WTC11 (cell line): ENCODE measurements around the gene CBY3. TPM values are rescaled to one million over a fixed set of nuclear protein-coding genes. Genes with fewer than 3 reads are reported as not detected.

Experiments
- AFF4 ChIP-seq: sonication (generic); formaldehyde crosslinking; IDR thresholded peaks from 2 replicates; pipeline ENCODE4 v1.8.1; 2023; ENCODE audit warnings: mild to moderate bottlenecking, missing genetic modification reagents, borderline replicate concordance
- ARID4B ChIP-seq: sonication (generic); formaldehyde crosslinking; IDR thresholded peaks from 2 replicates; pipeline ENCODE4 v1.8.0; 2023; ENCODE audit warnings: missing genetic modification reagents, mild to moderate bottlenecking, borderline replicate concordance
- ATF1 ChIP-seq: sonication (generic); formaldehyde crosslinking; IDR thresholded peaks from 2 replicates; pipeline ENCODE4 v1.8.1; 2023; ENCODE audit warnings: mild to moderate bottlenecking, moderate library complexity, missing genetic modification reagents
- ATF6 ChIP-seq: sonication (generic); formaldehyde crosslinking; IDR thresholded peaks from 2 replicates; pipeline ENCODE4 v1.8.1; 2023; ENCODE audit warnings: mild to moderate bottlenecking, missing genetic modification reagents
- CTCF ChIP-seq: fragments of 200-600 bp; IDR thresholded peaks from 2 replicates; pipeline ENCODE4 v1.8.0; 2022; ENCODE audit warnings: antibody characterized with exemption
- E2F5 ChIP-seq: sonication (generic); formaldehyde crosslinking; IDR thresholded peaks from 2 replicates; pipeline ENCODE4 v1.8.1; 2022; ENCODE audit warnings: mild to moderate bottlenecking, moderate library complexity, missing genetic modification reagents
- ELF4 ChIP-seq: sonication (generic); formaldehyde crosslinking; IDR thresholded peaks from 2 replicates; pipeline ENCODE4 v1.8.1; 2022; ENCODE audit warnings: low read depth, mild to moderate bottlenecking, moderate library complexity, missing genetic modification reagents
- FOXP1 ChIP-seq: sonication (generic); formaldehyde crosslinking; IDR thresholded peaks from 2 replicates; pipeline ENCODE4 v1.8.0; 2022; ENCODE audit warnings: missing genetic modification reagents, mild to moderate bottlenecking, moderate library complexity, borderline replicate concordance
- GTF2I ChIP-seq: fragments of 250-450 bp; sonication (Bioruptor Pico); conservative IDR thresholded peaks from 2 replicates; pipeline ENCODE4 v1.4.0; 2021; ENCODE audit warnings: mild to moderate bottlenecking
- IRF1 ChIP-seq: sonication (generic); formaldehyde crosslinking; IDR thresholded peaks from 2 replicates; pipeline ENCODE4 v1.8.0; 2023; ENCODE audit warnings: missing genetic modification reagents
- PRDM15 ChIP-seq: sonication (generic); formaldehyde crosslinking; IDR thresholded peaks from 2 replicates; pipeline ENCODE4 v1.8.0; 2022; ENCODE audit warnings: missing genetic modification reagents
- USF1 ChIP-seq: sonication (generic); formaldehyde crosslinking; IDR thresholded peaks from 2 replicates; pipeline ENCODE4 v1.8.0; 2022; ENCODE audit warnings: mild to moderate bottlenecking, missing genetic modification reagents
- ZBTB21 ChIP-seq: sonication (generic); formaldehyde crosslinking; IDR thresholded peaks from 2 replicates; pipeline ENCODE4 v1.8.1; 2023; ENCODE audit warnings: mild to moderate bottlenecking, missing genetic modification reagents, borderline replicate concordance
- ZBTB43 ChIP-seq: sonication (generic); formaldehyde crosslinking; IDR thresholded peaks from 2 replicates; pipeline ENCODE4 v1.8.1; 2023; ENCODE audit warnings: mild to moderate bottlenecking, missing genetic modification reagents
- ZNF219 ChIP-seq: sonication (generic); formaldehyde crosslinking; IDR thresholded peaks from 2 replicates; pipeline ENCODE4 v1.8.0; 2023; ENCODE audit warnings: missing genetic modification reagents, mild to moderate bottlenecking, borderline replicate concordance
- ZNF263 ChIP-seq: sonication (generic); formaldehyde crosslinking; IDR thresholded peaks from 2 replicates; pipeline ENCODE4 v1.8.1; 2022; ENCODE audit warnings: low read depth, mild to moderate bottlenecking, moderate library complexity, missing genetic modification reagents
- total RNA-seq: library from RNA; stranded (reverse); gene quantifications from 3 replicates; pipeline ENCODE4 v1.2.3, GENCODE V29; 2021

The CBY3 gene
- total RNA-seq, 1 experiment from 2014 or later: 0.37 TPM

- TF ChIP-seq ARID4B (CRISPR knock-in tag): peak; percentile 59; the same call in 1 of the 2 replicates
- peak; percentile 36; the same call in 1 of the 2 replicates for TF ChIP-seq USF1
- TF ChIP-seq E2F5 (CRISPR knock-in tag): peak; percentile 79
- TF ChIP-seq AFF4 (CRISPR knock-in tag): peak; percentile 97; the same call in 1 of the 2 replicates
- 0 out of 2 replicates have a peak, but pooled peaks have one; percentile 81 for TF ChIP-seq ZBTB21 (CRISPR knock-in tag)
- TF ChIP-seq GTF2I (CRISPR knock-in tag): no peak
- TF ChIP-seq CTCF: no peak
- 0 out of 2 replicates have a peak, but pooled peaks have one; percentile 58 for TF ChIP-seq ELF4 (CRISPR knock-in tag)
- TF ChIP-seq PRDM15: 0 out of 2 replicates have a peak, but pooled peaks have one; percentile 51
- TF ChIP-seq FOXP1 (CRISPR knock-in tag): peak; percentile 96
- 0 out of 2 replicates have a peak, but pooled peaks have one; percentile 2 for TF ChIP-seq ATF1 (CRISPR knock-in tag)
- TF ChIP-seq ZNF219 (CRISPR knock-in tag): peak; percentile 3; the same call in 1 of the 2 replicates
- TF ChIP-seq ZNF263 (CRISPR knock-in tag): peak; percentile 19; the same call in 1 of the 2 replicates
- peak; percentile 93 for TF ChIP-seq ZBTB43 (CRISPR knock-in tag)
- TF ChIP-seq ATF6 (CRISPR knock-in tag): no peak
- peak; percentile 20 for TF ChIP-seq IRF1
These were observed 1.7 kb downstream of the CBY3 start (continued) for GRCh38 chr5:179679014-179679674.
